Esophagus (tissue), 2 donors: ENCODE results near the gene SYT13. TPM values are rescaled to one million over a fixed set of nuclear protein-coding genes. Genes with fewer than 3 reads are reported as not detected.

ENCODE experiments used
- H3K27ac ChIP-seq, 2 donors: one replicate each; pipeline ENCODE4 v1.5.1; 2013; ENCODE audit warnings: low read depth in 2 of 2, mild to moderate bottlenecking in 2 of 2, inconsistent platforms in 1 of 2, low read length in 1 of 2, moderate library complexity in 1 of 2
- H3K27me3 ChIP-seq, 2 donors: one replicate each; pipeline ENCODE4 v1.6.1; 2013; ENCODE audit warnings: low read length in 2 of 2, control low read depth in 1 of 2, mild to moderate bottlenecking in 1 of 2; ENCODE audit not compliant: insufficient read depth in 2 of 2, control insufficient read depth in 1 of 2
- H3K36me3 ChIP-seq, 2 donors: one replicate each; pipeline ENCODE4 v1.6.1; 2013; ENCODE audit warnings: low read length in 1 of 2; ENCODE audit not compliant: control insufficient read depth in 2 of 2, insufficient read depth in 2 of 2
- H3K4me1 ChIP-seq, 2 donors: one replicate each; pipeline ENCODE4 v1.6.1; 2013; ENCODE audit warnings: low read length in 1 of 2; ENCODE audit not compliant: control insufficient read depth in 2 of 2, insufficient read depth in 2 of 2
- H3K4me3 ChIP-seq, 2 donors: one replicate each; pipeline ENCODE4 v1.5.1; 2013; ENCODE audit warnings: low read length in 2 of 2, mild to moderate bottlenecking in 2 of 2, low read depth in 1 of 2, moderate library complexity in 1 of 2
- H3K9me3 ChIP-seq, 2 donors: one replicate each; pipeline ENCODE4 v1.6.1; 2013; ENCODE audit warnings: mild to moderate bottlenecking in 2 of 2, low read depth in 1 of 2, low read length in 1 of 2, moderate library complexity in 1 of 2; ENCODE audit not compliant: control insufficient read depth in 2 of 2, insufficient read depth in 1 of 2
- WGBS, 2 donors: extraction: QIAGEN DNeasy Blood & Tissue Kit; methylation state at CpG; one replicate each; pipeline ENCODE4 v1.1.7; 2013; 5-methylcytosine and 5-hydroxymethylcytosine counted together
- polyA plus RNA-seq, 2 donors: library from polyadenylated mRNA; stranded (reverse); fragments of 200-250 nt; gene quantifications; one replicate each; pipeline ENCODE4 v1.2.3, GENCODE V29; 2013
- donor health status: healthy with polysubstance abuse.
- donor health status: Bipolar disorder and iron deficiency.

Gene SYT13
- polyA plus RNA-seq, 2 donors, result 0.02 TPM

GRCh38 chr11:45323601-45324249 is 37.6 kb upstream of the SYT13 start:
- 67 to 75% methylated on average over 8 of the region's 8 CpGs for WGBS, 2 donors
- peak overlapping the region in 1 of 2 donors; percentile 18 for H3K27ac ChIP-seq
- H3K36me3 ChIP-seq, result no peaks in the 10 kb centered on the region
- no peaks in the 10 kb centered on the region for H3K27me3 ChIP-seq
- H3K4me1 ChIP-seq, result no peaks in the 10 kb centered on the region
- no peaks in the 10 kb centered on the region for H3K9me3 ChIP-seq
- no peak overlapping the region for H3K4me3 ChIP-seq

DNA sequence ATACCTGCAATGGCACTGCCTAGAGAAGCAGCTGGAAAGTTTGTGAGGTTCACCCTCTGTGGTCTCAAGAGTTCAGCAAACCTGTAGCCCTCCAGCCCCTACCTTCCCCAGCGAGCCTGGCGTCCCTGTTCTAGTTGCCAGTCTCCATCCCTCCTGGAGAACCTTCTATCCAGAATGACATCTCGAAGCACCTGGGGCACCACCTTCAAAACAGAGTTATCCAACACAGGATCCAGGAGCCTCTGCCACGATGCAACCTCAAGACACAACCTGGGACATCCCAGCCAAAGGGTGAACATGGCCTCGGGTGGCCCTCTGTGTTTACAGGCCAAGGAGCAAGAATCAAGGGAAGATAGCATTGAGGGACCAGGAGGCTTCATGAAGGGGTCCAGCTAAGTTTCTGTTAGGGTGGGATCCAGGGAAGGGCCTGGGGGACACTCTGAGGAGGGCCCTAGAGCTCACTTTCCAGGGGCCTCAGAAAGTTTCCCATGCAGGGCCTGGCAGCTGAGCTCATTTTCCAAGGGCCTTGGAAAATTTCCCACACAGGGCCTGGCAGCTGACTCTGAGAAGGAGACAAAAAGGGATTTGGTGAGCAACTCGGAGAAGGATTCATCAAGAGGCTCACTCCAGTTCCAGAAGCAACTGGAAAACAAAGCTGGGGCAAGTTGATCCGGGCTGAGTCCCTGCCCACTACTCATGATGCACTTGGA is 36.9 kb upstream of the SYT13 start:
- Histone ChIP-seq H3K9me3 (no peaks in the 10 kb centered on the region), H3K27ac (no peak overlapping the region), H3K36me3 (no peaks in the 10 kb centered on the region), H3K27me3 (no peaks in the 10 kb centered on the region), H3K4me3 (no peak overlapping the region), H3K4me1 (no peaks in the 10 kb centered on the region)
- 62% methylated on average over 7 of the region's 7 CpGs for WGBS, 2 donors

DNA sequence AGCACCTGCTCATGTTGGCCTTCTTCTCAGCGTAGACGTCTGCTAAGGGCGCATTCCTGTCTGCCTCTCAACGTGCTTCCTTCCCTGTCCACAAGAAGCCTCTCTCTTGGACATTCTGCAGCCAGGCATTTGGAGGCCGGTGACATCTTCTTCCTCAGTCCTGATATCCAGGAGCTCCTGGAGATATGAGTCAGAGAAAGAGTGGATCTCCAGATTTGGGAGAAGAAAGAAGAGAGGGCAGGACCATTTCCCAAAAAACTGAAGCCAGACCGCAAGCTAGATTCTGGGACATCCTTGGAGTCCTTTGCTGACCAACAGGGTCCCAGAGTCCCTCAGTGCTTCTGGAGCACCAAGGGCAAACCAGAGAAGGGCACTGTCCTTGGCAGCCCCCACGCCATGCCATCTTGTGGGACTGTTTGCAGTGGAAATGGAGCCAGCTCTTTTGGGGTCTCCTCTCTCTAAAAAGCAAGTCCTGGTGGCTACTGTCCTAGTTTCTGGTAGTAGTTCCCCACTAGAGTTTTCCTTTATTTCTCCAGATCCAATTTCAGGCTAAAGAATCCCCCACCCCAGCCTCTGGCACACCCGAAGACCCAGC is 36.1 kb upstream of the SYT13 start:
- no peak overlapping the region for H3K4me3 ChIP-seq
- no peaks in the 10 kb centered on the region for H3K9me3 ChIP-seq
- WGBS, 2 donors, result 77% methylated on average over 8 of the region's 8 CpGs
- H3K27ac ChIP-seq, result no peak overlapping the region
- no peaks in the 10 kb centered on the region for H3K36me3 ChIP-seq
- H3K27me3 ChIP-seq, result no peaks in the 10 kb centered on the region
- H3K4me1 ChIP-seq, result no peaks in the 10 kb centered on the region

DNA sequence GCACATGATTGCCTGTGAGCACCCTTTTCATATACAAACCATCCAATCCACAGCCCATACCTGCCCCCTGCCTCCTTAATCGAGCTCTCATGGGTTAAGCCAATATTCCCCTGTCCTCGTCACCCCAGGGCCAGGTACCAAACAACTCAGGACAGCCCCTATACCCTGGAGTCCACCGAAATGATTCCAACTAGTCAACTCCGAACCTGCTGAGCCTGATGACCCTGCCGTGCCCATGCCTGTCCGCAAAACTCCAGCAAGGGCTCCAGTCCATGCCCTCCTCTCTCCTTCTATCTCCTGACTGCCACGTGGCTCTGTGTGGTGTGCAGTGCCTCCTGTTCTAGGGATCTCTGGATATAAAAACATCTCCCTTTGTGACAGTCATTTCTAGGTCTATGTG is 35.5 kb upstream of the SYT13 start:
- H3K27ac ChIP-seq, result no peak overlapping the region
- H3K9me3 ChIP-seq, result no peaks in the 10 kb centered on the region
- WGBS, 2 donors, result 78 to 84% methylated on average over 7 of the region's 7 CpGs
- H3K36me3 ChIP-seq, result no peaks in the 10 kb centered on the region
- H3K4me1 ChIP-seq, result no peaks in the 10 kb centered on the region
- H3K4me3 ChIP-seq, result no peak overlapping the region
- H3K27me3 ChIP-seq, result no peaks in the 10 kb centered on the region

GRCh38 chr11:45321031-45321595 is 35.0 kb upstream of the SYT13 start:
- Histone ChIP-seq H3K27ac (no peak overlapping the region), H3K27me3 (no peaks in the 10 kb centered on the region), H3K9me3 (no peaks in the 10 kb centered on the region), H3K4me3 (no peak overlapping the region), H3K4me1 (no peaks in the 10 kb centered on the region), H3K36me3 (no peaks in the 10 kb centered on the region)
- 83 to 84% methylated on average over 7 of the region's 7 CpGs for WGBS, 2 donors

- H3K9me3 ChIP-seq, result no peaks in the 10 kb centered on the region
- H3K27me3 ChIP-seq, result no peaks in the 10 kb centered on the region
- no peak overlapping the region for H3K4me3 ChIP-seq
- H3K36me3 ChIP-seq, result no peaks in the 10 kb centered on the region
- no peaks in the 10 kb centered on the region for H3K4me1 ChIP-seq
- WGBS, 2 donors, result 84 to 86% methylated on average over 4 of the region's 4 CpGs
- H3K27ac ChIP-seq, result no peak overlapping the region
These were observed 34.2 kb upstream of the SYT13 start for GRCh38 chr11:45320371-45320770.

GRCh38 chr11:45319077-45319476 is 32.9 kb upstream of the SYT13 start:
- no peaks in the 10 kb centered on the region for H3K27me3 ChIP-seq
- H3K36me3 ChIP-seq, result no peaks in the 10 kb centered on the region
- H3K27ac ChIP-seq, result no peak overlapping the region
- no peaks in the 10 kb centered on the region for H3K4me1 ChIP-seq
- H3K4me3 ChIP-seq, result no peak overlapping the region
- 52 to 85% methylated on average over 1 of the region's 1 CpG for WGBS, 2 donors
- H3K9me3 ChIP-seq, result no peaks in the 10 kb centered on the region

- Histone ChIP-seq H3K4me1 (peaks cover 0 to under 1% of the 10 kb centered on the region in 2 donors), H3K27ac (no peak overlapping the region), H3K9me3 (no peaks in the 10 kb centered on the region), H3K4me3 (no peak overlapping the region), H3K27me3 (no peaks in the 10 kb centered on the region), H3K36me3 (no peaks in the 10 kb centered on the region)
- WGBS, 2 donors, result 83 to 85% methylated on average over 2 of the region's 2 CpGs
These were observed 32.4 kb upstream of the SYT13 start for GRCh38 chr11:45318516-45318915.

DNA sequence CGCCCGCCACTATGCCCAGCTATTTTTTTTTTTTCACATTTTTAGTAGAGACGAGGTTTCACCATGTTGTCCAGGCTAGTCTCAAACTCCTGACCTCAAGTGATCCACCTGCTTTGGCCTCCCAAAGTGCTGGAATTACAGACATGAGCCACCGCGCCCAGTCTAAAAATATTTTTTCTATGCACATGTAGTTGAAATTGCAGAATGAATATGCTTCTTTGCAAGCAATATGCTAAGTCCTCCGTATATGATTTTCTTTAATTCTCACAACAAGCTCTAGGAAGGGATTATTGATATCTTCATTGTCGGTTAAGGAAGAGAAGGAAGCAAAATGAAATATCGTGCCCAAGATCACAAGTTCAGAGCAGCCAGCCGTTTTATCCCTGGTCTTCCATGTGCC is 30.1 kb upstream of the SYT13 start:
- Histone ChIP-seq H3K27ac (no peak overlapping the region), H3K36me3 (no peaks in the 10 kb centered on the region), H3K4me3 (no peak overlapping the region), H3K4me1 (peaks cover 0 to 3% of the 10 kb centered on the region in 2 donors), H3K27me3 (no peaks in the 10 kb centered on the region), H3K9me3 (no peaks in the 10 kb centered on the region)
- WGBS, 2 donors, result 88 to 93% methylated on average over 9 of the region's 9 CpGs
